DND-41 (cell line): ENCODE results near the gene SHPK.

Experiments
- CTCF ChIP-seq: IDR thresholded peaks from 2 replicates; pipeline ENCODE4 v1.5.1; 2012; ENCODE audit warnings: borderline replicate concordance, low read length, moderate library complexity, mild to moderate bottlenecking; ENCODE audit not compliant: poor library complexity, severe bottlenecking; ENCODE audit errors: extremely low read depth
- EZH2 ChIP-seq: IDR thresholded peaks from 3 replicates; pipeline ENCODE4 v1.6.1; 2012; ENCODE audit warnings: borderline replicate concordance, low read depth, mild to moderate bottlenecking, moderate library complexity, low read length, inconsistent platforms; ENCODE audit not compliant: severe bottlenecking

DNA sequence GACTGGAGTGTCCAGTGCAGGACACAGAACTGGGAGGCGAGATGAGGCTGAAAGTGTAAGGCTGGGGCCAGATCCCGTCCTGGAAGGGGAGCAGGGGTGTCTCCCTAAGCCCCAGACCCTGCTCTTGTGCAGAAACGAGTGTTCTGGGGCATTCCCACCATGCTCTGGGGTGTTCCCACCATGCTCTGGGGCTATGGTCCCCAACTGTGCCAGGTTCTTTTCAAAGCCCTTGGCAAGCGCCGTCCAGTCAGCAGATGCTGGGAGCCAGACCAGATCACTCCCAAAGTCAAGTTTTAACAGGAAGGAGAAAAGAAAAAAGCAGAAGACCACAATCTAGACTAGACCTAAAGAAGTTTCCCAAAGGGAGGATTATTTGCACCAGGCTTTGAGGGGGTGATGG is 29.8 kb upstream of the SHPK start:
- TF ChIP-seq CTCF (no peak), EZH2 (no peak)
